GM19397 (cell line): ENCODE results near the gene ANKRD40.

Experiments
- ATAC-seq: cut with Tn5 transposase; IDR thresholded peaks from one replicate; pipeline ENCODE4 v1.9.1; 2021; ENCODE audit warnings: mild to moderate bottlenecking, moderate library complexity; ENCODE audit not compliant: unreplicated experiment

The ANKRD40 gene

DNA sequence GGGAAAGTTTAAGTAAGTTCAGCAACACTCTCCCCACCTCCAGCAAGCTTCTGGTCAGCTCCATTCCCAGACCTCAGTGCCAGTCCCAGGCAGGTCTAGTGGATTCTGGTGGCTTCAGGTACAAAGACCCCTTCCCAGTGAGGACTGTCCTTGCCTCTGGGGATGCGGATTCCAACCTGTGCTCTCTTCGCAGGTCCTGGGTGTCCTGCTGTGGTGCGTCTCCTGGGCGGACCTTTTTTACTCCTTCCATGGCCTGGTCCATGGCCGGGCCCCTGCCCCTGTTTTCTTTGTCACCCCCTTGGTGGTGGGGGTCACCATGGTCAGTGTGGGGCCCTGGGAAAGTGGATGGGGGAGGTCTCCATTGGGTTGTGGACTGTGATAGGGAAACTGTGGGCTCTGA is 51.2 kb downstream of the ANKRD40 start:
- no peak for ATAC-seq

DNA sequence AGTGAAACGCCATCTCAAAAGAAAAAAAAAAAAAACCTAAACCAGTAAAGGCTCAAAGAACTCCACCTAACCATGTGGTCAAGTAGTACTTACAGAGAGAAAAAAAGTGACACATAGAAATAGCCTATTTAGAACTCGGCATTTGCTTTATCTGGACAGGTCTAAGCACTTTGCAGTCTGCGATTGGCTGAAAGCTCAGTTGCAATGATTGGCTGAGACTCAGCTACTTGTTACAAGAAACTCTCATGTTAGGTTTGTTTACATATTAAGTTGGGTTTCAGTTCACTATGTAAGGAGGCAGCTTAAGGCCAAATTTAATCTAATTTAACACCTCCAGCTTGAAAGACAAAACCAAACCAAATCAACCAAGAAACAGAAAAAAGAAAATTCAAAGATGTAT is 54.0 kb downstream of the ANKRD40 start:
- ATAC-seq: no peak

DNA sequence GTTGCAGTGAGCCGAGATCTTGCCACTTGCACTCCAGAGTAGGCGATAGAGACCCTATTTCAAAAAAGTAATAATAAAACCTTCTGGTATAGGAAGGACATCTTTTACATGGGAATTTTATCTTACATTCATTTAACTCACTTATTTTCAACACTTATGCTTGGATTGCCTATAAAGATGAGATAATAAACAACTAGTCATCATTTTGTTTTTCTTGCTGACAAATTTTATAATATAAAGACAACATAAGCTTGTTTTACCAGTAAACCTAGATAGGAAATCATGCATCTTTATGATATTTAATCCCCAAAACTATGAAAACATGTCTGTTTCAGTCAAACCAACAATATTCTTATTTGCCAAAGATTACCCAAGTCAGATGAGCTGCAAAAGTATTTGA is 56.1 kb downstream of the ANKRD40 start:
- no peak for ATAC-seq

- no peak for ATAC-seq
Measured at GRCh38 chr17:50649042-50649908, 58.4 kb downstream of the ANKRD40 start.

DNA sequence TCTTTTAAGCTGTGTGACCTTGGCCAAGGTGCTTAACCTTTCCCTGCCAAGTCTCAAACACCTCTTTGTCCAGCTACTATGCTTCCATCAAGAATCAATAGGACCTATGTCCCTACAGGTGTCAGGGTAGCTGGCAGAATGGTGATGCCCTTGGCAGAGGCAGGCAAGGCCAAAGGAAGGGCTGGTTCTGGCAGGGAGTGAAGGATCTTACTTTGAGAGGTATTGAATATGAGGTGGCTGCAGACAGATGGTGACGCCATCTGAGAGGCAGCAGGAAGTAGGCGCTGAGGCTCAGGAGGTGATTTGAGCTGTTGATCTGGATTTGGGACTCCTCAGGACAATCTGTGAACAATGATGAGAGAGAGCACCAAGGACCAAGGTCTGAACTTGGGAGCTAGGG is 60.5 kb downstream of the ANKRD40 start:
- ATAC-seq: no peak

DNA sequence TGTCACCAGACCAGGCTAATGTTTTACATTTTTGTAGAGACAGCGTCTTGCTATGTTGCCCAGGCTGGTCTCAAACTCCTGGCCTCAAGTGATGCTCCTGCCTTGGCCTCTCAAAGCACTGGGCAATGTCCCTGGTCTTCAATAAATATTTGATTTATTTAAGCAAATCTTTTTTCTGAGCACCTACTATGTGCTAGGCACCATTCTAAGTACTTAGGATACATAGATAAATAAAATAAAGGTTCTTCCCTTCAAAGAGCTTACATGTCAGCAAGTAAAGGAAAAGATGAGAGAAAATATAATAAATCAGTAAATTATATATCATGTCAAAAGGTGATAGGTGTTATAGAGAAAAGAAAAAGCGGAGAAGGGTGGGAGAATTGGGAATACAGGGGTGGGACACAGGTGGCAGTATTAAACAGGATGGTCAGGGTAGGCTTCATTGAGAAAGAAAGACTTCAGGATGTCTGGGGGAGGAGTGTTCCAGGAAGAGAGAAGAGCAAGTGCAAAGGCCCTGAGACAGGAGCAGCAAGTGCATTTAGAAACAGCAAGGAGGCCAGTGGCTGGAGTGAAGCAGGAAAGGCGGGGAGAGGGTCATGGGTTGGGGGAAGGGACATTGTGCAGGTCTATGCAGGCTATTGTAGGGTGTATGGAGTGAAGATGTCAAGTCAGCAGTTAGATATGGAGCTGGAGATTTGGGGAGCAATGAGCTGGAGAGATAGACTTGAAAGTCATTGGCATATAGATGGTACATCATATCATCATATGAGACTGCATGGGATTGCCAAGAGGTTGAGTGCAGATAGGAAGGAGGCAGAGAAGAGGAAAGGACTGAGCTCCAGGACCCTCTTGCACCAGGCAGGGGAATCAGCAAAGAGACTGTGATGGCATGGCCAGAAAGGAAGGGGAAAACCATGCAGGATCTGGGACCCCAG is 61.7 kb downstream of the ANKRD40 start:
- ATAC-seq: no peak
